ENCODE results near the gene TRMT61A.

Gene TRMT61A

DNA sequence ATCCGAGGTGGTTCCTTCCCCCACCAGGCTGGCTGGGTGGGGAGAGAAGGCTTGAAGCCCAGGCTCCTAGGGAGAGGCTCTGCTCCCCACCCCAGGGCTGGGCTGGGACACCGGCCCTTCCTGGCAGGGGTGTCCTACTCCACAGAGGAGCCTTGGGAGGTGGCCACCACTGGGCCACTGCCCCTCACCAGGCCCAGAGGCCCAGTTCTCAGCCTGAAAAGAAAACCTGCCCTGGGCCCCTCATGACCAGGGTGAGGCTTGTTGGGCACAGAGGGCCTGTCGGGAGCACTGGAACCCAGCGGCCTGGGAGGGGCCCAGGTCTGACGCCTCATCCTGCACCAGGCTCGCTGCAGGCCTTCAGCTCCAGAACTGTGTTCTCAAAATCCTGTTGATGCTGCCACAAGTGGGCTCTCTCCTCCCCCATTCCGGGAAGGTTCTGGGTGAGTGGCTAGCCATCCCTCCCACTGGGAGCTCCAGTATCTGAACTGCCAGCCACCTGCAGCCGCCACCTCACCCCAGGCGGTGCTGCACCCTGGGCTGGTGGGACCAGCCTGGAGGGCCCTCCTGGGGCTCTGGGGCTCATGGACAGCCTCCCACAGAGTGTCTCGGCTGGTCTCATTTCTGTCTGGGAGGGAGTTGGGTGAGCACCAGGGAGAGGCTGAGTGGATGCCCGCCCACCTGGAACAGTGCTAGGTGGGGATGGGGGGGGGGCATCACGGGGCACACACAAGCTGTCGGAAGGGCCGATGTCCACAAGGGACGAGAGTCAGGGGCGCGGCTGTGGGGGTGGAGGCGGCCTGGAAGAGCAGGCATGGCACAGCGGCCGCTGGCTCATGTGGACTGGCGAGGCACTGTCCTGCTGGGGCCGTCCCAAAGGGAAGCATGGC lies 21.7 kb downstream of the TRMT61A start:
- H3K4me3 ChIP-seq (ENCODE audit: low read depth, low read length) = no peak overlapping the region
- TF ChIP-seq, protein P1, sequence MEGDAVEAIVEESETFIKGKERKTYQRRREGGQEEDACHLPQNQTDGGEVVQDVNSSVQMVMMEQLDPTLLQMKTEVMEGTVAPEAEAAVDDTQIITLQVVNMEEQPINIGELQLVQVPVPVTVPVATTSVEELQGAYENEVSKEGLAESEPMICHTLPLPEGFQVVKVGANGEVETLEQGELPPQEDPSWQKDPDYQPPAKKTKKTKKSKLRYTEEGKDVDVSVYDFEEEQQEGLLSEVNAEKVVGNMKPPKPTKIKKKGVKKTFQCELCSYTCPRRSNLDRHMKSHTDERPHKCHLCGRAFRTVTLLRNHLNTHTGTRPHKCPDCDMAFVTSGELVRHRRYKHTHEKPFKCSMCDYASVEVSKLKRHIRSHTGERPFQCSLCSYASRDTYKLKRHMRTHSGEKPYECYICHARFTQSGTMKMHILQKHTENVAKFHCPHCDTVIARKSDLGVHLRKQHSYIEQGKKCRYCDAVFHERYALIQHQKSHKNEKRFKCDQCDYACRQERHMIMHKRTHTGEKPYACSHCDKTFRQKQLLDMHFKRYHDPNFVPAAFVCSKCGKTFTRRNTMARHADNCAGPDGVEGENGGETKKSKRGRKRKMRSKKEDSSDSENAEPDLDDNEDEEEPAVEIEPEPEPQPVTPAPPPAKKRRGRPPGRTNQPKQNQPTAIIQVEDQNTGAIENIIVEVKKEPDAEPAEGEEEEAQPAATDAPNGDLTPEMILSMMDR (IDR thresholded peaks at IDR 0.05; ENCODE audit: low read depth, low read length, missing control alignments) = no peak
- DNase-seq (ENCODE audit: low read depth) = no peak

DNA sequence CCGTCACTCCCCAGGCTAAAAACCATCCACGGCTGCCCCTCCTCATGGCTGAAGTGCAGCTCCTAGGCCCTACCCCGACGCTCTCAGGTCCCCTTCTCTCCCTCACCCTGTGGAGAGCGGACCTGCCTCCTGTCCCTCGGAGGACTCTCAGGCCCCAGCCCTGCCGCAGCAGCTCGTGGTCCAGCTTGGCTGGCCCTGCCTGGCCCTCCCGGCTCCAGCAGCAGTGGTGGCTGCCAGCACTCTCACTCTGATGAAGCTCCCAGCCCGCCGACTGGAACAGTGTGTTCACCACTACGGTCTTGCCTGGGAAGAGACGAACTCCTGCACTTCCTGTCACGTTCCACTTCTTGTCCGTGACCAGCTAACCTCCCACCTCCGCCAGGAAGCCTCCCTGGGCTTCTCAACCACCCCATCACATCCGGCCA lies 22.4 kb downstream of the TRMT61A start:
- no peak for DNase-seq (ENCODE audit: low read depth)
- TF ChIP-seq, protein P1 (IDR thresholded peaks at IDR 0.05; ENCODE audit: low read depth, low read length, missing control alignments) = no peak
- no peak overlapping the region for H3K4me3 ChIP-seq (ENCODE audit: low read depth, low read length)

DNA sequence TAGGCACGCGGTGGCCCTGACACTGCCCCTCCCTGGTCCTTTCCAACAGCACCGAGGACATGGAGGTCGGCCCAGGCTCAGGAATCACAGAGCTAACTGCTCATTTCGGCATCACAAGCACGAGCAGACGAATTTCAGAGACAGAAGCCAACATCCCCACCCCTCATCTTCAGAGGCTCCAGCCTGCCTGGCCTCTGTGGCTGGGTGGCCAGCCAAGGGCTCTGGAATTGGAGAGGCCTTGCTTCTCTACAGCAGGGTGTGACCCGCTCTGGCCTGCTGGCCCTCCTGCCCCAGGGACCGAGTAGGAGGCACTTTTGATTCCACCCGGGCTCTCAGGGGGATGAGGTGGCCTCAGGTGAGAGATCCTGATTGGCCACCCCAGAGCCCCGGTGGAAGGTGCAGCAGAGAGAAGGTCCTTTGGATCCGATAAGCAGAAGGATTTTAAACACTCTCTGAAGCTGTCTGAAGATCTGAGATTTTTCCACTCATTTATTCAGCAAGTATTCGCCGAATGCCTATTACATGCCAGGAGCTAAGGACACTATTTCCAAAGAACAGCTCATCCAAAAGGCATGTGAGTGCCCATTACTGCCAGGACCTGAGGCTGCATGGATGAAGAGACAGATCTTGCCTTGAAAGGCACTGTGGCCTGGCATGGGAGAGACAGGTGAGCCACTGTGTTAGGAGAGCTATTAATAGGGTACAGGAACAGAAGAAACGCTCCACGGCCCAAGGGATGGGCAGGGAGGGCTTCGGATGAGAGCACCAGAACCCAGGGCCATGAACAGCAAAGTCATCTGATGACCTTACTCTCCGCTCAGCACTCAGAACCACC lies 23.2 kb downstream of the TRMT61A start:
- DNase-seq (ENCODE audit: low read depth) = no peak
- TF ChIP-seq, protein P1 (IDR thresholded peaks at IDR 0.05; ENCODE audit: low read depth, low read length, missing control alignments) = no peak
- no peak overlapping the region for H3K4me3 ChIP-seq (ENCODE audit: low read depth, low read length)

DNA sequence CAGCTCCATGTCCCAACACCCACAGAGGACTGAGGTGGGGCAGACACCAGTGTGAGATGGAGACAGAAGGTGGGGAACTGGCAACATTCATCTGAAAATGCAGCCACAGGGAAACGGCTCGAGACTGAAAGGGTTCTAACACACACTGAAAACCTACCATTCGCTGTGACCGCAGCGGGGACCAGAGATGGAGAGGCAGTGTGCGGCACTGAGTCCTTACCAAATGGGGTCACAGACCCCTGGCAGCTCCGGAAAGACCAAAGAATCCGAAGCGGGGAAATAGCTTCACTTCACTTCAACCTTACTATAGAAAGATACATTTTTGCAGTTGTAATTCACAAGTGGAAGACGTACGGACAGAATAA lies 23.8 kb downstream of the TRMT61A start:
- TF ChIP-seq, protein P1 (IDR thresholded peaks at IDR 0.05; ENCODE audit: low read depth, low read length, missing control alignments) = no peak
- no peak overlapping the region for H3K4me3 ChIP-seq (ENCODE audit: low read depth, low read length)
- DNase-seq (ENCODE audit: low read depth) = no peak

DNA sequence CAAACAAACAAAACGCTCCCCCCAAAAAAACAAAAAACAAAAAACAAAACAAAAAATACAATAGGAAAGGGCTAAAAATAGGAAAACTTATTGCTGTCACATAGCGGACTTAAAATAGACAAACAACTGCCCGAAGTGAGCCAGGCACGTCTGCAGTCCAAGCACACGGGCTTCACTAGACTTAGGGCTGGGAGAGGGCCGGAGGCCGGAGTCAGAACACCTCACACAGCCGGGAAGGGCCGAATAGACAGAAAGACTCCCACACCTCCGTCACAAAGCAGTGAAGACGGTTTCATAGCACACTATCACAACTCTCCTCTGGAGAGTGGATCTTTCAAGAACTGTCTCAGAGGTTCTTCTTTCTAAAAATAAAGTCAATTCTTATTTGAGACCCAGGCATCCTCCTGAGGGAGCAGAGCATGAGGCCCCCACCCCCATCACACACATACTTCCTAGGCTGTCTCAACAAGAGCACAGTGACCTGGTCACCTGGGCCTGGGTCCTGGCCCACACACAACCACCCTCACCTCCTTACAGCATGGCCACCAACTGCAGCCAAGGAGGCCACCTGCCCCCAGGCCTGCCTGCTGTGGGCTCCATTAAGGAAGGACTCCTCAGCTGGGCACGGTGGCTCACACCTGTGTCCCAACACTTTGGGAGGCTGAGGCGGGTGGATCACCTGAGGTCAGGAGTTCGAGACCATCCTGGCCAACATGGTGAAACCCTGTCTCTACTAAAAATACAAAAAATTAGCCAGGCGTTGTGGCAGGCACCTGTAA lies 26.8 kb downstream of the TRMT61A start:
- TF ChIP-seq, protein P1 (IDR thresholded peaks at IDR 0.05; ENCODE audit: low read depth, low read length, missing control alignments) = no peak
- DNase-seq (ENCODE audit: low read depth) = no peak
- H3K4me3 ChIP-seq (ENCODE audit: low read depth, low read length) = no peak overlapping the region

DNA sequence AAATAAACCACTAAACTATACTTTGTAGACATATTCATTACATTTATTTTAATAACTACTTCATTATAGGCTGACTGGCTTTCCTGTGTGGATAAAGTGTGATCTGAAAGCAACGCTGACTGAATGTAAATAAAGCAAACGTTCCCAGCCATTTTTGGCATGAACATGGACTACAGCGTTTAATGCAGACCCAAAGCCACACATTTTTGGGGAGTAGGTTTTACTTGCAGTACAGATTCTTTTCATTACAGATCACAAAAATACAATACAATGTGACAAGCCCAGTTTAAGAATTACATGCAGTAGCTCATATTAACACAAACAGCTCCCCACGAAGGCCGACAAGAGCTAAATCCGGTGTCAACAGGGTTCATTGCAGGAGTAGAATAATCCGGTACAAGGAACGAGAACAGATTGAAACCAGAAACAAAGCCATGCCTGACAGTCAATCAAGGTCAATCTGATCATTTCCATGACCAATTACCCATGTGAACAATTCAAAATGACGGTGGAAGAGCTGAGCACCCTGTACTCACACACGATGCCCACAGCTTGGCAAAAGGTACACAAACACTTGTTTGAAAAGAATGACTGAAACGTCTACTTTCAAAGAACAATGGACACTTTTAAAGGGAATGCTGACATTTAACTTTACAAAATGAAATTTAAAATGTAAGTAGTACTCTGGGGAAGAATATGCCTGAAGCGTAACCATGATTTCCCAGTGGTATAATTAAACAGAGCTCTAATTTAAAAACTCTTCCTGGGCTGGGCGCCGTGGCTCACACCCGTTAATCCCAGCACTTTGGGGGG lies 28.2 kb downstream of the TRMT61A start:
- TF ChIP-seq, protein P1 (IDR thresholded peaks at IDR 0.05; ENCODE audit: low read depth, low read length, missing control alignments) = no peak

More for the DNA sequence above, 28.2 kb downstream of the TRMT61A start:
- no peak overlapping the region for H3K4me3 ChIP-seq (ENCODE audit: low read depth, low read length)
- no peak for DNase-seq (ENCODE audit: low read depth)

Data from GM12864 (cell line).